A172 (cell line): ENCODE data around the gene PTCD2. TPM values are rescaled to one million over a fixed set of nuclear protein-coding genes. Genes with fewer than 3 reads are reported as not detected.
"Not testable (repeated sequence)": the region's sequence is repeated elsewhere in the genome, so short reads cannot be mapped to it uniquely, and the experiment has no call there.

Experiments used
- DNase-seq: peaks from one replicate; pipeline ENCODE4 v3.0.0-alpha.2; 2015; ENCODE audit warnings: low spot score
- total RNA-seq: library from RNA; depleted of rRNA; stranded (reverse); fragments of >200 nt; shearing (Covaris generic); gene quantifications from 2 replicates; pipeline ENCODE4 v1.2.3, GENCODE V29; 2014

Gene PTCD2
- total RNA-seq, 1 experiment from 2014 or later = 17.3 TPM

- DNase-seq = no peak
Observed at GRCh38 chr5:72296256-72296655, 23.9 kb upstream of the PTCD2 start.

- not testable (repeated sequence) for DNase-seq
Observed at GRCh38 chr5:72298136-72298535, 22.0 kb upstream of the PTCD2 start.

- no peak for DNase-seq
Observed at GRCh38 chr5:72298711-72299110, 21.5 kb upstream of the PTCD2 start.

- no peak for DNase-seq
Observed at GRCh38 chr5:72300590-72301339, 19.4 kb upstream of the PTCD2 start.

- DNase-seq = no peak
Observed at GRCh38 chr5:72301557-72301956, 18.6 kb upstream of the PTCD2 start.

GRCh38 chr5:72302171-72302570 lies 18.0 kb upstream of the PTCD2 start:
- DNase-seq = no peak

- DNase-seq = no peak
Observed at GRCh38 chr5:72305194-72306142, 14.7 kb upstream of the PTCD2 start.

GRCh38 chr5:72307573-72307967 lies 12.6 kb upstream of the PTCD2 start:
- peak; percentile 28 for DNase-seq

GRCh38 chr5:72307968-72308852 lies 12.0 kb upstream of the PTCD2 start:
- peak; percentile 96 for DNase-seq

- no peak for DNase-seq
Observed at GRCh38 chr5:72308853-72309191, 11.4 kb upstream of the PTCD2 start.

GRCh38 chr5:72313141-72313540 lies 7.0 kb upstream of the PTCD2 start:
- DNase-seq = no peak

GRCh38 chr5:72314571-72315172 lies 5.5 kb upstream of the PTCD2 start:
- DNase-seq = peak; percentile 69

GRCh38 chr5:72319435-72319975 lies 668 bp upstream of the PTCD2 start:
- not testable (repeated sequence) for DNase-seq

- DNase-seq = peak; percentile 80
Observed at GRCh38 chr5:72324189-72324825, 4.1 kb downstream of the PTCD2 start.

GRCh38 chr5:72325566-72326305 lies 5.6 kb downstream of the PTCD2 start:
- peak; percentile 67 for DNase-seq

- DNase-seq = no peak
Observed at GRCh38 chr5:72326306-72326649, 6.1 kb downstream of the PTCD2 start.

- DNase-seq = peak; percentile 62
Observed at GRCh38 chr5:72328172-72328571, 8.0 kb downstream of the PTCD2 start.

- no peak for DNase-seq
Observed at GRCh38 chr5:72330712-72331111, 10.5 kb downstream of the PTCD2 start.

GRCh38 chr5:72337159-72337558 lies 17.0 kb downstream of the PTCD2 start:
- no peak for DNase-seq

- no peak for DNase-seq
Observed at GRCh38 chr5:72338689-72339209, 18.6 kb downstream of the PTCD2 start.
